Astrocyte (in vitro differentiated cells and primary cell): ENCODE measurements around the gene TBC1D24.

Experiments used
- CTCF ChIP-seq: IDR thresholded peaks from 2 replicates; pipeline ENCODE4 v1.5.1; 2011; ENCODE audit warnings: low read depth, mild to moderate bottlenecking, inconsistent platforms, low read length, moderate library complexity; ENCODE audit not compliant: insufficient read depth
- EZH2 ChIP-seq: IDR thresholded peaks from 2 replicates; pipeline ENCODE4 v1.6.1; 2012; ENCODE audit warnings: mild to moderate bottlenecking, low read length, inconsistent platforms; ENCODE audit not compliant: insufficient read depth

DNA sequence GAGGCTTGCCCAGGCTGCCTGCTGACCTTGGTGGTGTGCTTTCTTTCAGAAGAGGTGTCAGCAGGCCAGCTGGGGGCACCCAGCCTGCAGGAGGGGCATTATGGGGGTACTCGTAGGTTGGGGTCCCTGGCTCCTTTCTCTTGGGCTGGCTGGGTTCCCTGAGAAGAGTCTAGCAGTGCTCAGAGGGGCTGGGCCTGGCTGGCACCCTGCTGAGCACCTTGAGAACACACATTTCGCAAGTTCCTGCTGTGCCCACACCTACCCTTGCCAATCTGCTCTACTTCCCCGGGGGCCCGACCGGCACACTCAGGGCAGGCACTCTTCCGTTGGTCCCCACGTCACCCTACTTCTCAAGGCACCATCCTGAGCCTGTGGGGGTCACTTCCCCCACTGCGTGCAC, 51.2 kb downstream of the TBC1D24 start:
- no peak for TF ChIP-seq CTCF
- no peak for TF ChIP-seq EZH2
